NCI-H526 (cell line): ENCODE results near the gene SPEM2.

ENCODE experiments used
- DNase-seq, 2 experiments: peaks; one replicate each; lab custom pipeline; 2025; lab: John Stamatoyannopoulos, UW

SPEM2 gene

GRCh38 chr17:7425316-7425715 is at the start of gene SPEM2:
Gene SPEM2 (plus strand): TSS chr17:7425616. CDS start chr17:7425689, 73 bp downstream.
- no peak for DNase-seq

- DNase-seq: no peak
Observed at GRCh38 chr17:7379134-7379533, 46.3 kb upstream of the SPEM2 start.

DNA sequence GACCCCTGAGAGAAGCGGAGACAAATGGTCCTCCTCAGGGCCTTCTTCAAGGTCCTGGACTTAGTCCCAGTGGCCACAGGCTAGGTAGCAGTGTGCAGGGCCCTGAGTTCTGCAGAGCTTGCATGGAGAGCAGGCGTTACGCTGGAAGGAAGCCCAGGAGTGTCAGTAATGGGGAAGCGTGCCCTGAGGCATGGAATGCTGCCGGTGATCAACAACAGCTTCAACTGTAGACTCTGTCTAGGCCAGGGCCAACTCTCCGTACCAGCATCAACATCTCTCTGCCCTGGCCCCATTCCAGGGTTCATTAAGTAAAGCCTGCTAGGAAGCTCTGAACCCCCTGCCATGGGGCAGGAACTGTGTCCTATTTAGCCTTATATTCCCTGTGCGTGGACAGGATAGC is 45.1 kb upstream of the SPEM2 start:
- no peak for DNase-seq

- DNase-seq: peak in 1 of 2 experiments; percentile 48
Observed at GRCh38 chr17:7380855-7381683, 44.3 kb upstream of the SPEM2 start, which contains the start of gene TNK1. Gene TNK1 (plus strand): TSS chr17:7381089. CDS start chr17:7382927, 1,838 bp downstream.

DNA sequence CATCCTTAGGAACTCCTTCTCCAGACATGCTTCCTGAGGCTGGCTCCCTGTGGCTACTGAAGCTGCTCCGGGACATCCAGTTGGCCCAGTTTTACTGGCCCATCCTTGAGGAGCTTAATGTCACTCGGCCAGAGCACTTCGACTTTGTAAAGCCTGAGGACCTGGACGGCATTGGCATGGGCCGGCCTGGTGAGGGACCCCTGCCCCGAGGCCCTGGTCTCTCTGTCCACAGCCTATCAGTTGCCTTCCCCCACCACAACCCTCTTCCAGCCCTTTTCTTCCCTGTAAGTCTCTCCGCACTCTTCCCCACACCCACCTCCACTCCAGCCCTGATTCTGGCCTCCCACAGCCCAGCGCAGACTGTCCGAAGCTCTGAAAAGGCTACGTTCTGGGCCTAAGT is 42.5 kb upstream of the SPEM2 start:
- DNase-seq: no peak

- no peak for DNase-seq
Observed at GRCh38 chr17:7383371-7383741, 42.1 kb upstream of the SPEM2 start.

GRCh38 chr17:7383742-7384488 is 41.5 kb upstream of the SPEM2 start:
- DNase-seq: peak in 1 of 2 experiments; percentile 76

DNA sequence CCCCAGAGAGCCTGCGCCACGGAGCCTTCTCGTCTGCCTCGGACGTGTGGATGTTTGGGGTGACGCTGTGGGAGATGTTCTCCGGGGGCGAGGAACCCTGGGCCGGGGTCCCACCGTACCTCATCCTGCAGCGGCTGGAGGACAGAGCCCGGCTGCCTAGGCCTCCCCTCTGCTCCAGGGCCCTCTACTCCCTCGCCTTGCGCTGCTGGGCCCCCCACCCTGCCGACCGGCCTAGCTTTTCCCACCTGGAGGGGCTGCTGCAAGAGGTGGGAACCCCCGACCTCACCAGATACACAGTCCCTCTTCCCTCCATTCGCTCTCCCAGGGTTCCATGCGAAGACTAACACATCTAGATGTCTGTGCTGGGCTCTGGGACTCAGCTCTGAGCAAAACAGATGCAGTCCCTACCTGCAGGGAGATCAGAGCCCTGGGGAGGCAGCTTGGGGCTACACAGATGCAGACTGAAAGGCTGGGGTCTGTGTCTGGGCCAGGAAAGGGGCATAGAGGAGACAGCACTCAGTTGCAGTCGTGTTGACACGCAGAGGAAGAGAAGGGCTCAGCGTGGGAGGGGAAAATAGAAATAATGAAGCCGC is 40.8 kb upstream of the SPEM2 start:
- DNase-seq: no peak

DNA sequence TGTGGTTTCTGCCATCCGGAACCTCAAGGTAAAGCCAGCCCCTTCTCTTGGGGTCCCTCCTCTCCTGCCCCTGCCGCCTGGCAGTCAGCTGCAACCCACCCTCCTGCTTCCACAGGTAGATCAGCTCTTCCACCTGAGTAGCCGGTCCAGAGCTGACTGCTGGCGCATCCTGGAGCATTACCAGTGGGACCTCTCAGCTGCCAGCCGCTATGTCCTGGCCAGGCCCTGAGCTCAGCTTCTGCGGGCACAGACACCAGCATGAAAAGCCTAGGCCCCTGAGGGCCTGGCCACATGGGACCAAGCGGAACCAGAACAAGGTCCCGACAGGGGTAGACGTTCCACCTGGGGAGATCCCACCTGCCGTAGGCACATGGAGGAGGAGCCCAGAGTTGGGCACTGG is 36.6 kb upstream of the SPEM2 start:
- no peak for DNase-seq

- DNase-seq: no peak
Observed at GRCh38 chr17:7389924-7390910, 35.2 kb upstream of the SPEM2 start.

DNA sequence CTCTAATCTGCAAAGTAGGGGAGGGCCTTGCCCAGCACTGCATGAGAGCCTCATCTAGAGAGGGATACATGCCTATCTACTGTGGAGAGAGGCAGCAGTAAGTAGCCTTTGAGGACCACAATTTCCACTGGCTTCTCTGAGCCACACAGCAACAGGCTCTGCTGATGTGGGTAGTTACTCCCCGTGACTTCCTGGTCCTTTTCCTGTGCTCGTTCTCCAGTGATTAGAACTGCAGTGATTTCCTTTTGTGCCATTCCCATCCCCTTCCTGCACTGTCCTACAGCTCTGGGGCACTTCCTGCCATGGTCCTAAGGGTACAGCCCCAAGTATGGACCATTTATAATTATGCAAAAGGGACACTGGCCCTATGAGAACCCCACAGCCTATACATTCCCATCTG is 34.1 kb upstream of the SPEM2 start:
- DNase-seq: no peak

DNA sequence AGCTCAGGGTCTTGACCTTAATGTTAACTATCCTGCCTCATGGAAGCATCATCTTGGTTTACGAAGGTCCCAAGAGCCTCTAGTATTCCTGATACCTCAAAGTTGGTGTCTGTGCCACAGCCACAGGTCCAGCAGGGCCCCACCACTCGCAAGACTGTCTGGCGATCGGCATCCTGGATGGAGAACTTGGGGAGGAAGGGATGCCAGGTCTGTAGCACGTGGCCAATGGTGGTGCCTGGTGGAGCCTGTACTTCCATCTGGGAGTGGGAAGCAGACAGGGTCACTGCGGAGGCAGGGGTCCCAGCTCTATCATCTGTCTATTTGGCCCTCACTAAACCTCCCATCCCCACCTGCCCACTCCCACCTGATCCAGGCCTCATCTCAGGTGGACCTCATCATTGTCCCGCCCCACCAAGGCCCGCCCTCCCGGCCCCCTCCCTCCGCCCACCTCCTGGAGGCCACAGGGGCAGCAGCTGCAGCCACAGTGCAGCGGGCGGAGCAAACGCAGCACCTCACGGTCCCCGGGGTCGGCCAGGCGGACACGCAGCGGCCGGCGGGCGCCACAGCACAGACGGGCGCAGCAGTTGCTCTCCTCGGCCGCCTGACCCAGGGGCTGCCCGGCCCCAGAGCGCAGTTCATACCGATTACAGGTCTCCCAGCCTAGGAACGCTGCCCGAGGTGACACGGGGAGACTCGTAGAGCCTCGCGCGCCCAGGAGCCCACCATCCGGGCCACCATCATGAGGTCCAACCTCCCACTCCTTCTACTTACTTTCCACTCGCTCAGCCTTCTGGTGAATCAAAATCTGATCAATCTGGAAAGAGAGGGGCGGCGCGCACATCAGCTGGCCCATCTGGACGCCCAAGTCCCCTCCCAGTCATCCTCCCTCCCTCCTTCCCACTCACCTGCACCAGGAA is 32.5 kb upstream of the SPEM2 start:
- DNase-seq: peak in 1 of 2 experiments; percentile 32

GRCh38 chr17:7393613-7394451 is 31.6 kb upstream of the SPEM2 start:
- DNase-seq: peak in 1 of 2 experiments; percentile 77

DNA sequence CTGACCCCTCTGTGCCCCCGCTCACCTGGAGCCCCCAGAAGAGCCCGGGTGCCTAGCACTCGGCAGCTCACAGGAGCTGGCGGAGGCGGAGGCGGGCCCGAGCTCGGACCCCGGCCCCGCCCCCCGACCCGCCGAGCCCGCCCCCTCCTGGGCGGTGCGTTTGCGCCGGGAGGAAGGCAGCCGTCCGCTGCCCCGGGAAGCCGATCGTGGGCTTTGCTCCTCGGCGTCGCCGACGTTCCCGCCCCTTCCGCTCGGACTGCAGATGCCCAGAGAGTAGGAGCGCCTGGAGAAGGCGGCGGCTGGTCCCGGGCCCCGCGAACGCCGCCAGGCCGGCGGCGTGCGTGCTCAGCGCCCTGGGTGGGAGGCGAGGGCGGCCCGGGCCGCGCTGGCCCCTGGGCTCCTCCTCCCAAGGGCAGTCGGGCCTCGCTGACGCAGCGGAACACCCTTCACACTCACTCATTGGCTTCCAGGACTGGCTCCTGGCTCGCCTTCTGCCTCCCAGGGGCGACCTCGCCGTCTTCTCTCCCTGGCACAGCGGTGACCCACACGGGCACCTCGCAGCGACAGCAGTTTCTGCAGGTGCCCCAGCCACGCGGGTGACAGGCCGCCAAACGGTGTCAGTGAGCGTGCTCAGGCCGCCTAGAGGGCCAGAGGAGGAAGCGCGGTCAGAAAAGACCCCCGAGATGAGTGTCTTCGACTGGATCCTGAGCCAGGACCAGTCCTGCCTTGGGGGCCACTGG is 30.8 kb upstream of the SPEM2 start, which contains the start of gene PLSCR3:
PLSCR3 (minus strand) TSS at position 74 of the 740 bp plus-strand sequence. CDS start 415 bp downstream, outside the sequence.
- DNase-seq: peak; percentile 65 to 82

DNA sequence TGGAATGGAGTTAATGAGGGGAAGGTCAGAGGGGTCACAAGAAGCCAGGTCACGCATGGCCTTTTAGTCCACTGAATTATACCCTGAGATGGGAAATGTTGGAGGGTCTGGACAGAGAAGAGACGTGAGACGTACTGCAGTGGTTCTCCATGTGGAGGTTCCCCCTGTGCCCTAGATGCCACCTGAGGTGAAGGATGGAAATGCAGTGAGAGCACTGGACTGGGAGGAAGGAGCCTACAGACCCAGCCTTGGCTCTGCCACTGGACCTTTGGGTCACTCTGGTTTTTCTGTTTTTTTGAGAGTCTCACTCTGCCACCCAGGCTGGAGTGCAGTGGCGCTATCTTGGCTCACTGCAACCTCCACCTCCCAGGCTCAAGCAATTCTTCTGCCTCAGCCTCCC is 29.3 kb upstream of the SPEM2 start:
- no peak for DNase-seq

DNA sequence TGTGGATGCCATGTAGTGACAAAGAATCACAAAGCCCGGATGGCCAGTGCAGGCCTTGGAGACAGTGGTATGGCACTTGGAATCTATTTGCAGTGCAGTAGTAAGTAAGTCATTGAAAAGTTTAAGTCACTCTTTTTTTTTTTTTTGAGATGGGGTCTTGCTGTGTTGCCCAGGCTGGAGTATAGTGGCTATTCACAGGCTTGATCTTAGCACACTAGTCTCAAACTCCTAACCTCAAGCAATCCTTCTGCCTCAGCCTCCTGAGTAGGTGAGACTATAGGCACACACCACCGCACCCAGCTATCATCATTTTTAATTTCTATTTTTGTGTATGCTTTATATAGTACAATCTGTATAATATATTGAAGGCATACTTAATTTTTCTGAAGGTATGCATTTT is 26.8 kb upstream of the SPEM2 start:
- DNase-seq: no peak

DNA sequence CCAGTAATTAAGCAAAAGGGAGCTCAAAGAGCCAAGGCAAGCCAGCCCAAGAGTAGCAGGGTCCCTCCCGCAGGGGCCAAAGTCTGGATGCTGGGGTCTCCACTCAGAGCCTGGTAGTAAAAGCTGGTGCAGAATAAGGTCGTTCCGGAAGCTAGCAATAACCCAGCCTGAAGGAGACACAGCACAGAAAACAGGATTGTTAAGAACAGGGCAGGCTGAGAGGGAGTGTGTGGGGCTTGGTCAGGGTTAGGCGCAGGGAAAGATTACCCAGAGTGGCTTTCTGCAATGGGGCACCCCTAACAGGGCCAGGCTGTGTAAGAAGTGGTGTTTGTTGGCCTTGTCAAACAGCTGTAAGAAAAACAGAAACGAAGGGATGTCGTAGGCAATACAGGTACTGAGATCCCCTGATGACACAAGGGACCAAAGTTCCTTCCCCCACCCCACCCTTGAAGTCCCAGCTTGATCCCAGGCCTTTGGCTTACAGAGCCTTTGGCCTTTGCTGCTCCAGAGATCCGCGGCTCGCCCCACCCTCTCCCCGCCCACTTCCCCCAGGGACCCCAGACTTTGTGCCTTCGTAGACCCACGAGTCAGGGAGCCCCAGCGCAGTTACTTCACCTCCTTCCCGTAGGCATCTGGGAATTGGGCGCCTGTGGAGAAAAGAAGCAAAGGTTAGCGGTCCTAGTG is 22.2 kb upstream of the SPEM2 start:
- peak in 1 of 2 experiments; percentile 46 for DNase-seq

DNA sequence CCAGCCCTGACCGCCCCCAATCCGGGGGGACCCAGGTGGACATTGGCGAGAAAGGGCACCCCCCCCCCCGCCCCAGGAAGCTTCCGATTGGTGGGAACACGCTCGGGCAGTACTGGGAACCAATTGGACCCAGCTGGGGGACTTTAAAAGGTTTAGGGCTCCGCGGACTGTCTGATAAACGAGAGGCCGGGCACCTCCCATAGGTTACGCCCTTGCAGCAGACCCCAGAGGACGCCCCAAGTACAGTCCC is 21.8 kb upstream of the SPEM2 start:
- peak in 1 of 2 experiments; percentile 45 for DNase-seq
